ENCODE measurements around the gene LMF1.

- TF ChIP-seq CTCF (IDR thresholded peaks at IDR 0.05; ENCODE audit: low read depth, low read length), result no peak
- TF ChIP-seq POLR2A (IDR thresholded peaks at IDR 0.05; ENCODE audit: extremely low read depth, insufficient read length), result no peak
- TF ChIP-seq, protein P1, sequence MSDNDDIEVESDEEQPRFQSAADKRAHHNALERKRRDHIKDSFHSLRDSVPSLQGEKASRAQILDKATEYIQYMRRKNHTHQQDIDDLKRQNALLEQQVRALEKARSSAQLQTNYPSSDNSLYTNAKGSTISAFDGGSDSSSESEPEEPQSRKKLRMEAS (IDR thresholded peaks at IDR 0.05; ENCODE audit: low read depth, low read length), result no peak
- no peak for TF ChIP-seq MYC (IDR thresholded peaks at IDR 0.05; ENCODE audit: low read depth, low read length)
These were observed 104.4 kb downstream of the LMF1 start for GRCh38 chr16:866252-866896.
